HG03039 (cell line): ENCODE measurements around the gene FAM171A2.
"Not testable (repeated sequence)": the region's sequence is repeated elsewhere in the genome, so short reads cannot be mapped to it uniquely, and the experiment has no call there.

Source experiments
- ATAC-seq: cut with Tn5 transposase; IDR thresholded peaks from one replicate; pipeline ENCODE4 v1.9.1; 2021; ENCODE audit warnings: mild to moderate bottlenecking, moderate library complexity; ENCODE audit not compliant: unreplicated experiment

Gene FAM171A2

GRCh38 chr17:44347206-44348055 lies 16.2 kb downstream of the FAM171A2 start:
- ATAC-seq: not testable (repeated sequence)

GRCh38 chr17:44346064-44346844 lies 17.4 kb downstream of the FAM171A2 start:
- ATAC-seq: no peak

GRCh38 chr17:44345454-44346026 lies 18.1 kb downstream of the FAM171A2 start:
- ATAC-seq: no peak

GRCh38 chr17:44344939-44345453 lies 18.7 kb downstream of the FAM171A2 start, which contains the start of gene GRN:
GRN (plus strand) TSS chr17:44345302; CDS start chr17:44349165, 3,863 bp downstream.
- peak; percentile 63 for ATAC-seq

GRCh38 chr17:44343510-44344209 lies 20.0 kb downstream of the FAM171A2 start:
- ATAC-seq: no peak

GRCh38 chr17:44340553-44340952 lies 23.1 kb downstream of the FAM171A2 start:
- not testable (repeated sequence) for ATAC-seq

GRCh38 chr17:44338702-44339101 lies 25.0 kb downstream of the FAM171A2 start:
- no peak for ATAC-seq

- no peak for ATAC-seq
Measured at GRCh38 chr17:44335968-44336367, 27.7 kb downstream of the FAM171A2 start.

- no peak for ATAC-seq
Measured at GRCh38 chr17:44335564-44335963, 28.1 kb downstream of the FAM171A2 start.

- ATAC-seq: no peak
Measured at GRCh38 chr17:44334727-44335126, 28.9 kb downstream of the FAM171A2 start.

GRCh38 chr17:44334315-44334714 lies 29.3 kb downstream of the FAM171A2 start:
- ATAC-seq: no peak

GRCh38 chr17:44333371-44333770 lies 30.3 kb downstream of the FAM171A2 start:
- ATAC-seq: no peak

- no peak for ATAC-seq
Measured at GRCh38 chr17:44331249-44331760, 32.3 kb downstream of the FAM171A2 start.

GRCh38 chr17:44330263-44330662 lies 33.4 kb downstream of the FAM171A2 start:
- not testable (repeated sequence) for ATAC-seq

- ATAC-seq: not testable (repeated sequence)
Measured at GRCh38 chr17:44329516-44329915, 34.1 kb downstream of the FAM171A2 start.

GRCh38 chr17:44327715-44328449 lies 35.8 kb downstream of the FAM171A2 start:
- ATAC-seq: no peak

- ATAC-seq: no peak
Measured at GRCh38 chr17:44326861-44327444, 36.7 kb downstream of the FAM171A2 start.

GRCh38 chr17:44324571-44325275 lies 38.9 kb downstream of the FAM171A2 start, which contains the start of gene SLC25A39:
SLC25A39 (minus strand) TSS chr17:44324823; CDS start chr17:44323562, 1,261 bp downstream.
- ATAC-seq: peak; percentile 66
